ENCODE measurements around the gene ZNF726. TPM values are rescaled to one million over a fixed set of nuclear protein-coding genes. Genes with fewer than 3 reads are reported as not detected.
"Not testable (repeated sequence)": the region's sequence is repeated elsewhere in the genome, so short reads cannot be mapped to it uniquely, and the experiment has no call there.

ZNF726 gene
- polyA plus RNA-seq, 1 donor from 2014 or later = 2.7 TPM

DNA sequence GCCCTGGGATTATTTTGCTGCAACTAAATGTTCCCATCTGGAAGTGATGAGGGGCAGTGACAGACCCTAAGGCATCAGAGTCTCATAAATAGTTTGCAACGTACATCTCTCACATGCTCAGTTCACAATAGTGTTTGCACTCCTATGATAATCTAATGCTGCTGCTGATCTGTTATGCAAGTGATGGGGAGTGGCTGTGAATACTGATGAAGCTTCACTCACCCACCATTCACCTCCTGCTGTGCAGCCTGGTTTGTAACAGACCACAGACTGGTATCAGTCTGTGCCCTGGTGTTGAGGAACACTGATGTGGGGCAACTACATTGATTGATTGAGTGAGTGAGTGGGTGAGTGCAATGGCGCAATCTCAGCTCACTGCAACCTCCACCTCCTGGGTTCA is 54.9 kb downstream of the ZNF726 start:
- Mint-ChIP-seq H3K9me3 (peaks cover 0 to 13% (median 5%) of the 10 kb centered on the region in 3 donors), H3K4me1 (no peaks in the 10 kb centered on the region), H3K27ac (no peak overlapping the region), H3K36me3 (peaks cover 3% of the 10 kb centered on the region), H3K4me3 (no peak overlapping the region), H3K27me3 (peaks cover 7% of the 10 kb centered on the region)

DNA sequence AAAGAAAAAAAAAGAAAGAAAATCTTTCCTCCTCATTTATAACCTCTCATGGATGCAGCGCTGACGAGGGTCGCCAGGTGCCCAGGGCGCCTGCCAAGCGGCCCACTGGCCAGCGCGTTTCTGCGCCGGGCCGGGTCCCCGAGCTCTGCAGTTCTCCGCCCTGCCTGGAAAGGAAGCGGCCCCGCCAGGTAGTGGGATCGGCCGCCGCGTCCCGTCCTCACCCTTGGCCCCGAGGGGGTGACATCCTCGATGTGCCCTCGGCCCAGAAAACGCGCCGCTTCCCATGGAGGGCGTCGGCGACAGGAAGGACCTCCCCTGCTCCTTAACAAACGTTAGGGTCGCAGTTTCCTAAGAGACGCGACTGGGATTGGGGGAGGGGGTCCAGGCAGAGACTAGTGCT is 56.9 kb downstream of the ZNF726 start:
- peaks cover 3% of the 10 kb centered on the region for H3K36me3 Mint-ChIP-seq
- no peaks in the 10 kb centered on the region for H3K4me1 Mint-ChIP-seq
- H3K4me3 Mint-ChIP-seq = no peak overlapping the region
- peaks cover 3% of the 10 kb centered on the region for H3K27me3 Mint-ChIP-seq
- H3K27ac Mint-ChIP-seq = no peak overlapping the region
- H3K9me3 Mint-ChIP-seq = peaks cover 0 to 9% (median 5%) of the 10 kb centered on the region in 3 donors

DNA sequence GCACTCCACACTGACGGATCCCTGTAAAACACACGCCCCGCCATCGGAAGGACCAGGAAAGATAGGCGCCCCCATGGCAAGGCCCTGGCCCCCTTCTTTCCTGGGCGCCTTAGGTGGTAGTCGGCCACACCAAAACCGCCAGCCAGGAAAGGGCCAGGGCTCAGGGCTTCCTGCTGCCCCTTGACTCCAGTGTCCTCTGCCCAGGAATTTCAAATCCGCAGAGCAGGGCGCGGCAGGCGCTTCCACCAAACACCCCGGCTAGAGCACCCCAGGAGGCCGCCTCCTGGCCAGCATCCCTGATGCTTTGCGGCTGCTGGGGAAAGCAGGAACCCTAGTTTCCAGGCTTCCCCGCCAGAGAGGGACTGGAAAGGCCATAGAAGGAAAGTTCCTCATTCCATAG is 57.5 kb downstream of the ZNF726 start:
- no peaks in the 10 kb centered on the region for H3K4me1 Mint-ChIP-seq
- peaks cover 3% of the 10 kb centered on the region for H3K27me3 Mint-ChIP-seq
- no peak overlapping the region for H3K4me3 Mint-ChIP-seq
- H3K36me3 Mint-ChIP-seq = no peaks in the 10 kb centered on the region
- peaks cover 0 to 6% (median 2%) of the 10 kb centered on the region in 3 donors for H3K9me3 Mint-ChIP-seq
- no peak overlapping the region for H3K27ac Mint-ChIP-seq

DNA sequence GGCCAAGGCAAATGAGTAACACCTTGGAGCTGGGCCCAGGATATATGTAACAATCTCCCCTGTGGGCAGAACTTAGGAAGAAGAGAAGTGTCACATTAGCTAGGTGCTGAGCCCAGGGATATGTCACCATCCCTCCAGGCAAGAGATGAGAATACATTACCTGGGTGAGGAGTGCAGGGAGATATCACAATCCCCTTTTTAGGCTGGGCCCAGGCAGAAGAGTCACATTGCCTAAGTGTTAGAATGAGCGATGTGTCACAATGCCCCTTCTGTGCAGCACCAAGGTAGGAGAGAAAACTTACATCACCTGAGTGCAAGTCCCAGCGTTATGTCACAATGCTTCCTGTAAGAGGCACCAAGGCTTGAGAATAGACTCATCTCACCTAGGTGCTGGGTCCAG is 60.3 kb downstream of the ZNF726 start:
- H3K4me1 Mint-ChIP-seq = no peaks in the 10 kb centered on the region
- H3K27me3 Mint-ChIP-seq = peaks cover 3% of the 10 kb centered on the region
- no peak overlapping the region for H3K27ac Mint-ChIP-seq
- peaks cover 0 to 7% (median 0%) of the 10 kb centered on the region in 3 donors for H3K9me3 Mint-ChIP-seq
- H3K36me3 Mint-ChIP-seq = no peaks in the 10 kb centered on the region
- H3K4me3 Mint-ChIP-seq = no peak overlapping the region

DNA sequence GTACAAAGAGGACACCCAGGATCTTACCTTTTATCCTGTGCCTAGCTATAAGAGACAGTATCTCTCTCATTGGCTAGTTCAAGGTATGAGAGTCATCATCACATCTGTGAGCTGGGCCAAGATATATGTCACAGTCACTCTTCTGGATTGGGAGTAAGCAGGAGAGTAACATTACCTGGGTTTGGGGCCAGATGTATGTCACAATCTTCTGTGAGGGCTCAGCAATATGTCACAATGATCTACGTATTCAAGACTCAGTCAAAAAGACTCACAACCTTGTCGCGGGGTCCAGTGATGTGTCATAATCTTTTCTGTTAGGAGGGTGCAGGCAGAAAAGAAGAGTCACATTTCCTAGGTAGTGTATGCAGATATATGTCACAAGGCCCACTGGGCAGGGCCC is 61.9 kb downstream of the ZNF726 start:
- not testable (repeated sequence) for H3K36me3 Mint-ChIP-seq, H3K4me1 Mint-ChIP-seq, H3K9me3 Mint-ChIP-seq, H3K4me3 Mint-ChIP-seq, H3K27ac Mint-ChIP-seq, H3K27me3 Mint-ChIP-seq

DNA sequence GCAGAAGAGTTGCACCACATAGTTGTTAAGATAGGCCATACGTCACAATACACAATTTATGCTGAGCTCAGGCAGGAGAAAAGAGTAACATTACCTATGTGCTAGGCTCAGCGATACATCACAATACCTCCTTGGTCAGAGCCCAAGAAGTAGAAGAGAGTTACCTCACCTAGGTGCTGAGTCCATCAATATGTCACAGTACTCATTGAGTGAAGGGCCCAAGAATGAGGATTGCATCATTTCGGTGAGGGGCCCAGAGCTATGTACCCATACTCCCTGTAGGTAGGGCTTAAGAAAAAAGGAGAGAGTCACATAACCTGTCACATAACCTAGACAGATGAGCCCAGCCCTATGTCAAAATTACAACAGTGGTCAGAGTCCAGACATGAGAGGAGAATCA is 62.6 kb downstream of the ZNF726 start:
- H3K4me3 Mint-ChIP-seq, H3K9me3 Mint-ChIP-seq, H3K4me1 Mint-ChIP-seq, H3K36me3 Mint-ChIP-seq, H3K27me3 Mint-ChIP-seq, H3K27ac Mint-ChIP-seq: not testable (repeated sequence)

DNA sequence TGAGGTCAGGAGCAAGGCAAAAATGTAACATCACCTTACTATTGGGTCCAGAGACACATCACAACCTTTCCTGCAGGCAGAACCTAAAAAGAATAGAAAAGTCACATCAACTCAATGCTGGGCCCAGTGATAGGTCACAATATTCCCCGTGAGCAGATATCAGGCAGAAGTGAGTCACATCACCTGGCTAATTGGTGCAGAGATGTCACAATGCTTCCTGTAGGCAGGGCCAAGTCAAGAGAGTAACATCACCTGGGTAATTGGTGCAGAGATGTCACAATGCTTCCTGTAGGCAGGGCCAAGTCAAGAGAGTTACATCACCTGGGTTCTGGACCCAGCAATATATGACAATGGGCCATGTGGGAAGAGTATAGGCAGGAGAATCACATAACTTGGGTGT is 63.4 kb downstream of the ZNF726 start:
- Mint-ChIP-seq H3K36me3 (no peaks in the 10 kb centered on the region), H3K4me1 (no peaks in the 10 kb centered on the region), H3K4me3 (no peak overlapping the region), H3K9me3 (peaks cover 0 to 1% (median 0%) of the 10 kb centered on the region in 3 donors), H3K27ac (no peak overlapping the region), H3K27me3 (no peaks in the 10 kb centered on the region)

DNA sequence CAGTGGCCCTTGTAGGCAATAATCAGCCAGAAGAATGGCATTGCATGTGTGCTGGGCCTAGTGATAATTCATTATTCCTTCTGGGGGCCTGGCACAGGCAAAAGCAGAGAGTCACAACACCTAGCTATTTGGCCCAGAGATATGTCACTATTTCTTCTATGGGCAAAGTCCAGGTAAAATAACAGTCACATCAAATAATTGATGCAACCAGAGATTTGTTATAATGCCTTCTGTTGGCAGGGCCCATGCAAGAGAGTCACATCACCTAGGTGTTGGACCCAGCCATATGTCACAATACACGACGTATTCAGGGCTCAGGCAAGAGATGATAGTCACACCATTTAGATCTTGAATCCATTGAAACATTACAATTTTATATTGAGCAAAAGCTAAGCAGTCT is 66.1 kb downstream of the ZNF726 start:
- peaks cover 0 to 1% (median 0%) of the 10 kb centered on the region in 3 donors for H3K9me3 Mint-ChIP-seq

DNA sequence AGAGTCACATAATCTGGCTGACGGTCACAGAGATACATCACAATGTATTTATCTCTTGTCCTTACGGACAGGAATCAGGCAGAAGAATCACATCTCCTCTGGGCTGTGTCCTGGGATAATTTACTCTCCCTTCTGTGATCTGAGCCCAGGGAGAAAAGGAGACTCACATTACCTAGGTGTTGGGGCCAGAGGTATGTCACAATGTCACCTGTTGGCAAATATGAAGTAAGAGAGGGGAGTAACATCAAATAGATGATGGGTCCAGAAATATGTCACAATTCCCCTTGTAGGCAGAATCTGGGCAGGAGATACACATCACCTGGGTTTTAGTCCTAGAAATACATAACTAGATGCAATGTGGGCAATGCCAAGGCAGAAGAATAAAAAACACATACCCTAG is 67.2 kb downstream of the ZNF726 start:
- Mint-ChIP-seq H3K27ac (no peak overlapping the region), H3K9me3 (peaks cover 0 to 1% (median 0%) of the 10 kb centered on the region in 3 donors), H3K36me3 (no peaks in the 10 kb centered on the region), H3K4me3 (no peak overlapping the region), H3K4me1 (no peaks in the 10 kb centered on the region), H3K27me3 (no peaks in the 10 kb centered on the region)

More for the DNA sequence above, 66.1 kb downstream of the ZNF726 start:
- Mint-ChIP-seq H3K27me3 (no peaks in the 10 kb centered on the region), H3K4me3 (no peak overlapping the region), H3K4me1 (no peaks in the 10 kb centered on the region), H3K36me3 (no peaks in the 10 kb centered on the region), H3K27ac (no peak overlapping the region)

DNA sequence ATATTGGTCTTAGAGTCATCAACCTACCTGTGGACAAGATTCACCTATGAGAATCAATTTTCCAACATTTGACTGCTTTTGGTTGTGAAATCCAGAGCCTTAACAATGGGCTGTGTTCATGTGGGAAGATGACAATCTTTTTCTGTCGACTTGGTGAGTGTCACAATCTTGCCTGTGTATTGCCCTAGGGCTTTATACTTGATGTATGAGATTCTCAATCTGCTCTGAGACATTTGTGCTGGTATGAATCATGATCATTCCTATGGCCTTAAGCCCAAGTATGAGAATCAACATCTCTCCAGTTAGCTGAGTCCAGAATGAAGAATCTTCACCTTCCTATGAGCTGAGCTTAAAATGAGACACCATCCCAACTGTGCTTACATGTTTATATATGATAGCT is 68.7 kb downstream of the ZNF726 start:
- Mint-ChIP-seq H3K4me3 (no peak overlapping the region), H3K9me3 (no peaks in the 10 kb centered on the region), H3K27ac (no peak overlapping the region), H3K4me1 (no peaks in the 10 kb centered on the region), H3K27me3 (no peaks in the 10 kb centered on the region), H3K36me3 (no peaks in the 10 kb centered on the region)

Other genes starting within 250 kb of the ZNF726 start
- gene ZNF675, start 227.7 kb upstream of the ZNF726 start, polyA plus RNA-seq = 37.3 TPM
- 4.6 TPM for gene ZNF681, start 156.0 kb upstream of the ZNF726 start, polyA plus RNA-seq
- gene ZNF254, start 172.3 kb downstream of the ZNF726 start, polyA plus RNA-seq = 11.2 TPM